H9 (cell line): ENCODE measurements around the gene FJX1. TPM values are rescaled to one million over a fixed set of nuclear protein-coding genes. Genes with fewer than 3 reads are reported as not detected.

Experiments
- DNase-seq: peaks from one replicate; pipeline ENCODE4 v3.0.0-alpha.2; 2017
- H2AFZ ChIP-seq: one replicate; pipeline ENCODE4 v1.6.1; 2013; ENCODE audit warnings: mild to moderate bottlenecking, low read length, control low read depth, moderate library complexity
- H2AK5ac ChIP-seq: 2 replicates; pipeline ENCODE4 v1.6.1; 2013; ENCODE audit warnings: low read length, control low read depth, mixed read lengths; ENCODE audit not compliant: insufficient read length
- H2BK120ac ChIP-seq: one replicate; pipeline ENCODE4 v1.6.1; 2013; ENCODE audit warnings: low read depth, mild to moderate bottlenecking, low read length, control low read depth, inconsistent platforms; ENCODE audit not compliant: poor library complexity, severe bottlenecking
- H2BK12ac ChIP-seq: 2 replicates; pipeline ENCODE4 v1.6.1; 2013; ENCODE audit warnings: low read length, control low read depth, mixed read lengths, low read depth; ENCODE audit not compliant: insufficient read length
- H2BK15ac ChIP-seq: 2 replicates; pipeline ENCODE4 v1.6.1; 2013; ENCODE audit warnings: low read depth, low read length, control low read depth
- H2BK20ac ChIP-seq: one replicate; pipeline ENCODE4 v1.6.1; 2013; ENCODE audit warnings: low read depth, mild to moderate bottlenecking, low read length, control low read depth, inconsistent platforms; ENCODE audit not compliant: poor library complexity, severe bottlenecking
- H2BK5ac ChIP-seq: 2 replicates; pipeline ENCODE4 v1.6.1; 2013; ENCODE audit warnings: low read length, control low read depth, mixed read lengths; ENCODE audit not compliant: insufficient read length
- H3K14ac ChIP-seq: 2 replicates; pipeline ENCODE4 v1.6.1; 2013; ENCODE audit warnings: low read length, control low read depth; ENCODE audit not compliant: insufficient read depth
- H3K18ac ChIP-seq: 2 replicates; pipeline ENCODE4 v1.6.1; 2013; ENCODE audit warnings: low read depth, mild to moderate bottlenecking, mixed read lengths, low read length, control low read depth; ENCODE audit not compliant: insufficient read length
- H3K23ac ChIP-seq: 2 replicates; pipeline ENCODE4 v1.6.1; 2013; ENCODE audit warnings: low read length, control low read depth, mixed read lengths, low read depth; ENCODE audit not compliant: insufficient read length
- H3K23me2 ChIP-seq: 2 replicates; pipeline ENCODE4 v1.6.1; 2013; ENCODE audit warnings: low read depth, mild to moderate bottlenecking, mixed read lengths, low read length, control low read depth; ENCODE audit not compliant: insufficient read length, poor library complexity, severe bottlenecking
- H3K27ac ChIP-seq: 2 replicates; pipeline ENCODE4 v1.5.1; 2013; ENCODE audit warnings: low read length, control low read depth, mixed read lengths, low read depth; ENCODE audit not compliant: insufficient read length
- H3K27me3 ChIP-seq: 2 replicates; pipeline ENCODE4 v1.6.1; 2013; ENCODE audit warnings: low read length, control low read depth, inconsistent platforms; ENCODE audit not compliant: insufficient read depth
- H3K4ac ChIP-seq: 2 replicates; pipeline ENCODE4 v1.6.1; 2013; ENCODE audit warnings: low read depth, mild to moderate bottlenecking, control low read depth, inconsistent platforms, low read length, moderate library complexity
- H3K4me1 ChIP-seq: 2 replicates; pipeline ENCODE4 v1.6.1; 2013; ENCODE audit warnings: low read length, control low read depth, inconsistent platforms; ENCODE audit not compliant: insufficient read depth
- H3K4me2 ChIP-seq: 2 replicates; pipeline ENCODE4 v1.6.1; 2013; ENCODE audit warnings: low read length, control low read depth, mixed read lengths; ENCODE audit not compliant: insufficient read length, insufficient read depth
- H3K56ac ChIP-seq: 2 replicates; pipeline ENCODE4 v1.6.1; 2013; ENCODE audit warnings: low read depth, mild to moderate bottlenecking, mixed read lengths, low read length, control low read depth; ENCODE audit not compliant: insufficient read length
- H3K79me1 ChIP-seq: 2 replicates; pipeline ENCODE4 v1.6.1; 2013; ENCODE audit warnings: low read depth, mild to moderate bottlenecking, moderate library complexity, low read length, control low read depth, inconsistent platforms; ENCODE audit not compliant: insufficient read depth, poor library complexity, severe bottlenecking
- H3K79me2 ChIP-seq: 2 replicates; pipeline ENCODE4 v1.6.1; 2013; ENCODE audit warnings: low read length, control low read depth, inconsistent platforms; ENCODE audit not compliant: insufficient read depth
- H3K9ac ChIP-seq: 2 replicates; pipeline ENCODE4 v1.6.1; 2013; ENCODE audit warnings: low read length, control low read depth, mixed read lengths; ENCODE audit not compliant: insufficient read length; ENCODE audit errors: extremely low read depth
- H3K9me3 ChIP-seq: one replicate; pipeline ENCODE4 v1.6.1; 2013; ENCODE audit warnings: low read depth, low read length, inconsistent platforms; ENCODE audit not compliant: control insufficient read depth
- H3T11ph ChIP-seq: one replicate; pipeline ENCODE4 v1.6.1; 2013; ENCODE audit warnings: mild to moderate bottlenecking, low read length, control low read depth, inconsistent platforms
- H4K20me1 ChIP-seq: one replicate; pipeline ENCODE4 v1.6.1; 2013; ENCODE audit not compliant: control insufficient read depth, insufficient read length, insufficient read depth
- H4K5ac ChIP-seq: 2 replicates; pipeline ENCODE4 v1.6.1; 2013; ENCODE audit warnings: low read depth, mild to moderate bottlenecking, mixed read lengths, low read length, control low read depth; ENCODE audit not compliant: insufficient read length
- H4K8ac ChIP-seq: replicated peaks from 2 replicates; pipeline ENCODE4 v1.6.1; 2013; ENCODE audit warnings: low read length, control low read depth, mixed read lengths, low read depth; ENCODE audit not compliant: insufficient read length
- H4K91ac ChIP-seq: 2 replicates; pipeline ENCODE4 v1.6.1; 2013; ENCODE audit warnings: low read depth, mild to moderate bottlenecking, moderate library complexity, mixed read lengths, low read length, control low read depth; ENCODE audit not compliant: insufficient read length
- H3K27ac Mint-ChIP-seq, 3 experiments: 2 replicates in 2 of 3; 3 replicates in 1 of 3; pipeline ENCODE4 v1.8.0; 2020 to 2021; ENCODE audit warnings: mixed read lengths in 3 of 3, mild to moderate bottlenecking in 1 of 3, moderate library complexity in 1 of 3
- H3K27me3 Mint-ChIP-seq: 2 replicates; pipeline ENCODE4 v1.8.0; 2021; ENCODE audit warnings: low read depth, mild to moderate bottlenecking, moderate library complexity, mixed read lengths
- H3K36me3 Mint-ChIP-seq, 3 experiments: 2 replicates in 2 of 3; 3 replicates in 1 of 3; pipeline ENCODE4 v1.8.0; 2020 to 2021; ENCODE audit warnings: low read depth in 3 of 3, mixed read lengths in 3 of 3; ENCODE audit not compliant: insufficient read depth in 1 of 3
- H3K4me1 Mint-ChIP-seq, 2 experiments: 2 replicates each; pipeline ENCODE4 v1.8.0; 2020; ENCODE audit warnings: mixed read lengths in 2 of 2
- H3K4me3 Mint-ChIP-seq, 2 experiments: 2 replicates in 1 of 2; 3 replicates in 1 of 2; pipeline ENCODE4 v1.8.0; 2020 to 2021; ENCODE audit warnings: mild to moderate bottlenecking in 2 of 2, mixed read lengths in 2 of 2, moderate library complexity in 1 of 2
- H3K9me3 Mint-ChIP-seq, 2 experiments: 2 replicates in 1 of 2; 3 replicates in 1 of 2; pipeline ENCODE4 v1.8.0; 2020; ENCODE audit warnings: mild to moderate bottlenecking in 2 of 2, mixed read lengths in 2 of 2, moderate library complexity in 1 of 2
- CTCF ChIP-seq: fragments of 200-600 bp; sonication (generic); conservative IDR thresholded peaks from 3 replicates; pipeline ENCODE4 v1.8.0; 2021; ENCODE audit warnings: antibody characterized with exemption, mild to moderate bottlenecking
- WGBS: extraction: QIAGEN DNeasy Blood & Tissue Kit; methylation state at CpG from one replicate; pipeline ENCODE4 v1.1.7; 2013; ENCODE audit warnings: missing lambda C conversion rate, low lambda C conversion rate, mixed read lengths; ENCODE audit not compliant: insufficient read length; ENCODE audit errors: extremely low coverage; 5-methylcytosine and 5-hydroxymethylcytosine counted together
- total RNA-seq: library from RNA; stranded (reverse); gene quantifications from 2 replicates; pipeline ENCODE4 v1.2.1, GENCODE V29; 2021

Gene FJX1
- total RNA-seq, 1 experiment from 2014 or later = 11.5 TPM

- peaks cover 23 to 31% of the 10 kb centered on the region in 2 experiments for H3K4me1 Mint-ChIP-seq
- Histone ChIP-seq H2BK20ac (no peak overlapping the region), H4K5ac (no peak overlapping the region), H2AK5ac (no peak overlapping the region), H3K27me3 (no peaks in the 10 kb centered on the region), H3K4me1 (no peaks in the 10 kb centered on the region), H2AFZ (no peak overlapping the region), H3K79me1 (no peaks in the 10 kb centered on the region), H4K20me1 (no peaks in the 10 kb centered on the region), H4K8ac (no peak overlapping the region), H2BK15ac (no peak overlapping the region), H3K27ac (no peak overlapping the region), H2BK5ac (no peak overlapping the region), H3K56ac (no peak overlapping the region), H3K9ac (no peak overlapping the region), H3K18ac (no peak overlapping the region), H3K14ac (no peak overlapping the region), H2BK120ac (no peak overlapping the region), H3K23ac (no peak overlapping the region), H3K79me2 (no peaks in the 10 kb centered on the region), H3K4me2 (no peak overlapping the region), H4K91ac (no peak overlapping the region), H2BK12ac (no peak overlapping the region), H3T11ph (no peak overlapping the region), H3K4ac (no peak overlapping the region), H3K23me2 (no peaks in the 10 kb centered on the region), H3K9me3 (no peaks in the 10 kb centered on the region)
- no peaks in the 10 kb centered on the region for H3K9me3 Mint-ChIP-seq
- no peak overlapping the region for H3K4me3 Mint-ChIP-seq
- no CpG with 5 or more reads among the region's 5 CpGs for WGBS
- no peak overlapping the region for H3K27ac Mint-ChIP-seq
- no peaks in the 10 kb centered on the region for H3K36me3 Mint-ChIP-seq
- no peak for DNase-seq
- peaks cover 26% of the 10 kb centered on the region for H3K27me3 Mint-ChIP-seq
- no peak for TF ChIP-seq CTCF
These were observed 12.6 kb upstream of the FJX1 start for GRCh38 chr11:35605706-35606105.
